H1 (cell line): ENCODE data around the gene ACBD6. TPM values are rescaled to one million over a fixed set of nuclear protein-coding genes. Genes with fewer than 3 reads are reported as not detected.
A peak's percentile ranks its signal among the peaks of the same experiment; 100 is the strongest.

Experiments used
- CTCF ChIA-PET: fragments of 300-600 bp; sonication (Branson Sonifier 250); formaldehyde crosslinking; loops from one replicate; lab custom pipeline; 2021; ENCODE audit not compliant: partially characterized antibody; lab: Charles Lee
- POLR2A ChIA-PET: fragments of 300-600 bp; sonication (Branson Sonifier 250); formaldehyde crosslinking; loops from one replicate; lab custom pipeline; 2021; ENCODE audit warnings: inconsistent platforms; ENCODE audit not compliant: partially characterized antibody; lab: Charles Lee
- DNase-seq, 2 experiments: peaks; one replicate each; pipeline versions ENCODE4 v3.0.0 to v3.0.0-alpha.2; 2010 to 2022; ENCODE audit warnings: low spot score in 2 of 2, low read depth in 1 of 2, mixed read lengths in 1 of 2
- FAIRE-seq: peaks from 2 replicates; lab custom pipeline; 2011; peaks lifted over from hg19 to GRCh38; lab: Jason Lieb, UNC
- H2AFZ ChIP-seq: 2 replicates; pipeline ENCODE4 v1.8.1; 2012; ENCODE audit warnings: low read length, inconsistent platforms
- H2AK5ac ChIP-seq: 2 replicates; pipeline ENCODE4 v1.6.1; 2013; ENCODE audit warnings: low read depth, low read length
- H2BK120ac ChIP-seq: replicated peaks from 2 replicates; pipeline ENCODE3; 2013; ENCODE audit warnings: low read depth, low read length, inconsistent platforms
- H2BK12ac ChIP-seq: 2 replicates; pipeline ENCODE4 v1.6.1; 2013; ENCODE audit warnings: low read depth, low read length
- H2BK15ac ChIP-seq: 2 replicates; pipeline ENCODE4 v1.6.1; 2013; ENCODE audit warnings: low read length
- H2BK20ac ChIP-seq: 2 replicates; pipeline ENCODE4 v1.6.1; 2013; ENCODE audit warnings: low read length
- H2BK5ac ChIP-seq: 2 replicates; pipeline ENCODE4 v1.6.1; 2013; ENCODE audit warnings: low read depth, low read length
- H3K14ac ChIP-seq: 2 replicates; pipeline ENCODE4 v1.6.1; 2013; ENCODE audit warnings: inconsistent platforms; ENCODE audit not compliant: insufficient read length
- H3K18ac ChIP-seq: 2 replicates; pipeline ENCODE4 v1.6.1; 2013; ENCODE audit warnings: low read length; ENCODE audit errors: extremely low read depth
- H3K23ac ChIP-seq: 2 replicates; pipeline ENCODE4 v1.6.1; 2013; ENCODE audit warnings: inconsistent platforms; ENCODE audit not compliant: insufficient read length
- H3K23me2 ChIP-seq: 2 replicates; pipeline ENCODE4 v1.6.1; 2013; ENCODE audit warnings: low read depth, low read length
- H3K27ac ChIP-seq: 2 replicates; pipeline ENCODE4 v1.6.1; 2011; ENCODE audit warnings: low read depth, low read length, inconsistent platforms
- H3K27me3 ChIP-seq, 4 experiments: replicated peaks in 1 of 4; 1 replicate in 1 of 4; 2 replicates in 3 of 4; pipeline versions ENCODE4 v1.6.1 to v1.8.1; 2011 to 2013; ENCODE audit warnings: low read length in 3 of 4, mild to moderate bottlenecking in 3 of 4, inconsistent platforms in 2 of 4, mixed read lengths in 2 of 4, moderate library complexity in 1 of 4; ENCODE audit not compliant: control insufficient read depth in 3 of 4, insufficient read depth in 3 of 4; ENCODE audit errors: extremely low read depth in 1 of 4
- H3K36me3 ChIP-seq, 4 experiments: 2 replicates each; pipeline versions ENCODE4 v1.6.1 to v1.8.1; 2011 to 2013; ENCODE audit warnings: mild to moderate bottlenecking in 4 of 4, low read length in 3 of 4, moderate library complexity in 2 of 4, control low read depth in 1 of 4, inconsistent platforms in 1 of 4; ENCODE audit not compliant: insufficient read depth in 4 of 4, control insufficient read depth in 2 of 4
- H3K4ac ChIP-seq: replicated peaks from 2 replicates; pipeline ENCODE3; 2013; ENCODE audit warnings: low read length, low read depth, mixed read lengths, inconsistent platforms; ENCODE audit not compliant: insufficient read length
- H3K4me1 ChIP-seq, 4 experiments: replicated peaks in 1 of 4; 1 replicate in 1 of 4; 2 replicates in 3 of 4; pipeline versions ENCODE4 v1.6.1 to v1.8.1; 2011 to 2013; ENCODE audit warnings: low read length in 3 of 4, inconsistent platforms in 2 of 4, mixed read lengths in 1 of 4; ENCODE audit not compliant: insufficient read depth in 4 of 4, control insufficient read depth in 3 of 4
- H3K4me2 ChIP-seq, 2 experiments: 2 replicates each; pipeline versions ENCODE4 v1.6.1 to v1.8.1; 2011 to 2013; ENCODE audit warnings: low read depth in 2 of 2, low read length in 2 of 2, control low read depth in 1 of 2, inconsistent platforms in 1 of 2, mild to moderate bottlenecking in 1 of 2; ENCODE audit not compliant: insufficient read depth in 1 of 2
- H3K4me3 ChIP-seq, 4 experiments: fragments of 200-600, 300-600 bp in 1 of 4; sonication (generic), shearing (Covaris generic), sonication (Bioruptor Twin) in 1 of 4; 2 replicates each; pipeline versions ENCODE4 v1.5.1 to v1.8.1; 2011 to 2016; ENCODE audit warnings: low read length in 4 of 4, low read depth in 3 of 4, control low read depth in 2 of 4, inconsistent platforms in 2 of 4, mild to moderate bottlenecking in 2 of 4, mixed read lengths in 1 of 4, moderate library complexity in 1 of 4; ENCODE audit not compliant: insufficient read depth in 2 of 4; ENCODE audit errors: extremely low read depth in 1 of 4
- H3K56ac ChIP-seq: replicated peaks from 2 replicates; pipeline ENCODE3; 2013; ENCODE audit warnings: low read depth, mild to moderate bottlenecking, mixed read lengths, low read length, inconsistent platforms; ENCODE audit not compliant: insufficient read length
- H3K79me1 ChIP-seq: 2 replicates; pipeline ENCODE4 v1.6.1; 2013; ENCODE audit warnings: low read depth, low read length, control low read depth
- H3K79me2 ChIP-seq, 2 experiments: 2 replicates each; pipeline versions ENCODE4 v1.6.1 to v1.8.1; 2012 to 2013; ENCODE audit warnings: low read length in 2 of 2, mild to moderate bottlenecking in 2 of 2, inconsistent platforms in 1 of 2; ENCODE audit not compliant: insufficient read depth in 2 of 2, control insufficient read depth in 1 of 2
- H3K9ac ChIP-seq, 4 experiments: replicated peaks in 1 of 4; 1 replicate in 1 of 4; 2 replicates in 3 of 4; pipeline versions ENCODE4 v1.6.1 to v1.8.1; 2011 to 2013; ENCODE audit warnings: low read depth in 3 of 4, low read length in 3 of 4, control low read depth in 2 of 4, mild to moderate bottlenecking in 2 of 4, moderate library complexity in 2 of 4, inconsistent platforms in 1 of 4; ENCODE audit errors: extremely low read depth in 1 of 4
- H3K9me3 ChIP-seq, 2 experiments: 2 replicates each; pipeline versions ENCODE4 v1.6.1 to v1.8.1; 2012 to 2013; ENCODE audit warnings: mild to moderate bottlenecking in 2 of 2, moderate library complexity in 2 of 2, control low read depth in 1 of 2, inconsistent platforms in 1 of 2, low read depth in 1 of 2, low read length in 1 of 2, mixed read lengths in 1 of 2; ENCODE audit not compliant: insufficient read depth in 2 of 2
- H4K20me1 ChIP-seq, 2 experiments: replicated peaks in 1 of 2; 2 replicates each; pipeline versions ENCODE3 to v1.8.1; 2011 to 2013; ENCODE audit warnings: inconsistent platforms in 2 of 2, low read length in 2 of 2, mild to moderate bottlenecking in 1 of 2; ENCODE audit not compliant: insufficient read depth in 2 of 2, control insufficient read depth in 1 of 2
- H4K5ac ChIP-seq: 2 replicates; pipeline ENCODE4 v1.6.1; 2013; ENCODE audit warnings: low read length, low read depth, mixed read lengths, inconsistent platforms; ENCODE audit not compliant: insufficient read length
- H4K8ac ChIP-seq: 2 replicates; pipeline ENCODE4 v1.8.0; 2013; ENCODE audit warnings: mild to moderate bottlenecking, moderate library complexity, low read length, inconsistent platforms; ENCODE audit not compliant: insufficient read depth; ENCODE audit errors: extremely low read depth
- H4K91ac ChIP-seq: replicated peaks from 2 replicates; pipeline ENCODE3; 2013; ENCODE audit warnings: low read length, mixed read lengths, inconsistent platforms; ENCODE audit not compliant: insufficient read length
- WGBS, 2 experiments: shearing (Covaris generic) in 1 of 2; methylation state at CpG; one replicate each; pipeline versions ENCODE4 v1.1.6 to v1.1.7; 2013 to 2015; ENCODE audit warnings: low lambda C conversion rate in 2 of 2, mixed read lengths in 2 of 2, inconsistent platforms in 1 of 2, low coverage in 1 of 2, missing lambda C conversion rate in 1 of 2; ENCODE audit not compliant: insufficient replicate concordance in 2 of 2, insufficient coverage in 1 of 2, insufficient read length in 1 of 2; ENCODE audit errors: extremely low coverage in 1 of 2, missing lambda C conversion rate in 1 of 2; 5-methylcytosine and 5-hydroxymethylcytosine counted together
- polyA plus RNA-seq, 7 experiments: library from polyadenylated mRNA; depleted of rRNA in 3 of 7; stranded (reverse) in 5 of 7; unstranded in 2 of 7; fragments of >200 nt in 5 of 7; fragments of 200-250 nt in 2 of 7; gene quantifications; 1 replicate in 5 of 7; 2 replicates in 1 of 7; 4 replicates in 1 of 7; pipeline versions ENCODE4 v1.2.1 to v1.2.3, GENCODE V29; 2011 to 2013; ENCODE audit warnings: missing spikeins in 2 of 7, mixed read lengths in 2 of 7
- total RNA-seq: library from RNA; stranded (reverse); fragmentation: NEBNext Ultra II Directional; extraction: Animal tissue kit (Norgen Biotek cat#: 25700); gene quantifications from 2 replicates; pipeline ENCODE4 v1.2.1, GENCODE V29; 2021

ACBD6 gene
- total and polyA plus RNA-seq, 2 of the 8 experiments (the other 6 are each of a cell fraction or from before 2014, with no cell fraction given), result 52.0 to 67.7 TPM

DNA sequence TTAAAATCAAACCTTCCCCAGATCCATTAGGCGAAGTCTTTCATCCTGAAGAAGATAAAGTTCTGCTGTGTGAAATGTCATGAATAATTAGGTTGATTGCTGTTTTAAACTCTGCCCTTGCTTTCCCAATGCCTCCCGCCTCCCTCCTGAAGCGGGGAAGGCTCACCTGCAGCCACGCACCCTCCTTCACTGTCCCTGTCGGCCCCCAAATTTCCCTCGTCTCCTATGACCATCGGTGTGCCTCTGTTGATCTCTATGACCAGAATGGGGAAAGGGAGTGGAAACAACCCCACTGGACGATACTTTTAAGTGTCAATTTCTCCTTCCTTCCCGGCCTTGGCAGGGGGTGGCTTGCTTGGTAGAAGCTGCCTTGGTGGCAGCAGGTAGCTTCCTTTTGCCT lies 237.2 kb downstream of the ACBD6 start:
- peak overlapping the region; percentile 14; the same call in 1 of the 2 replicates for H2AK5ac ChIP-seq
- FAIRE-seq (no peak), DNase-seq (no peak)
- ChIA-PET CTCF (interaction anchor here (1.1 to 11.1 kb wide), 3 partner anchors 9 to 100 kb away, joined by 3 to 244 read pairs (median 4); no protein-coding TSS in a partner anchor), POLR2A (interaction anchor here (1.5 to 4.7 kb wide), 3 partner anchors 12 to 34 kb away, joined by 3 to 17 read pairs (median 6); no protein-coding TSS in a partner anchor)
- no peak overlapping the region for H4K91ac ChIP-seq
- H4K20me1 ChIP-seq, result no peaks in the 10 kb centered on the region
- no peak overlapping the region for H2BK5ac ChIP-seq
- H3K4me2 ChIP-seq, result no peak overlapping the region
- H2AFZ ChIP-seq, result no peak overlapping the region
- H3K79me1 ChIP-seq, result no peaks in the 10 kb centered on the region
- H2BK120ac ChIP-seq, result no peak overlapping the region
- peak overlapping the region; percentile 43; the same call in 1 of the 2 replicates for H3K18ac ChIP-seq
- no peak overlapping the region for H3K14ac ChIP-seq
- H3K4ac ChIP-seq, result no peak overlapping the region
- H3K9ac ChIP-seq, result no peak overlapping the region
- H2BK20ac ChIP-seq, result 0 out of 2 replicates have a peak overlapping the region, but pooled peaks have one; percentile 23
- no peak overlapping the region for H3K4me3 ChIP-seq
- H3K36me3 ChIP-seq, result no peaks in the 10 kb centered on the region; a peak in 1 of 8 replicates
- peaks cover 12 to 30% (median 20%) of the 10 kb centered on the region in 4 experiments; a peak in 6 of 7 replicates for H3K4me1 ChIP-seq
- no peak overlapping the region for H4K8ac ChIP-seq
- no peak overlapping the region for H3K23ac ChIP-seq
- 0 out of 2 replicates have a peak overlapping the region, but pooled peaks have one; percentile 6 for H2BK12ac ChIP-seq
- no peaks in the 10 kb centered on the region; a peak in 1 of 7 replicates for H3K27me3 ChIP-seq
- no peak overlapping the region for H3K27ac ChIP-seq
- no peaks in the 10 kb centered on the region for H3K23me2 ChIP-seq
- no peak overlapping the region for H3K56ac ChIP-seq
- H4K5ac ChIP-seq, result no peak overlapping the region
- H2BK15ac ChIP-seq, result 0 out of 2 replicates have a peak overlapping the region, but pooled peaks have one; percentile 77
- no peaks in the 10 kb centered on the region for H3K79me2 ChIP-seq
- WGBS, 2 experiments, result 87% methylated on average over 9 of the region's 9 CpGs; no CpG with 5 or more reads in 1 of the 2 experiments
- H3K9me3 ChIP-seq, result no peaks in the 10 kb centered on the region
